PFSK-1 (cell line): ENCODE results near the gene TNS1.

Experiments
- FOXP2 ChIP-seq: optimal IDR thresholded peaks from 2 replicates; pipeline ENCODE3; 2011; ENCODE audit warnings: borderline replicate concordance, control low read depth, inconsistent platforms; ENCODE audit not compliant: insufficient read depth; ENCODE audit errors: extremely low read length, extremely low read depth
- POLR2AphosphoS5 ChIP-seq: IDR thresholded peaks from 2 replicates; pipeline ENCODE4 v1.6.1; 2012; ENCODE audit warnings: low read depth, mild to moderate bottlenecking, control low read depth, low read length, moderate library complexity
- SIN3A ChIP-seq: IDR thresholded peaks from 2 replicates; pipeline ENCODE4 v1.6.1; 2012; ENCODE audit warnings: mild to moderate bottlenecking, low read length, moderate library complexity, borderline replicate concordance; ENCODE audit not compliant: insufficient read depth
- TAF1 ChIP-seq: IDR thresholded peaks from 2 replicates; pipeline ENCODE4 v1.6.1; 2012; ENCODE audit warnings: low read length, control low read depth, borderline replicate concordance; ENCODE audit not compliant: insufficient read depth
- TF ChIP-seq, protein P1 (sequence below), 2 experiments: IDR thresholded peaks; 2 replicates each; pipeline versions ENCODE4 v1.6.1 to v1.8.0; 2011 to 2012; ENCODE audit warnings: low read depth in 2 of 2, low read length in 2 of 2, control low read depth in 1 of 2, inconsistent platforms in 1 of 2, mild to moderate bottlenecking in 1 of 2, moderate library complexity in 1 of 2; ENCODE audit not compliant: insufficient read depth in 1 of 2

TNS1 gene

DNA sequence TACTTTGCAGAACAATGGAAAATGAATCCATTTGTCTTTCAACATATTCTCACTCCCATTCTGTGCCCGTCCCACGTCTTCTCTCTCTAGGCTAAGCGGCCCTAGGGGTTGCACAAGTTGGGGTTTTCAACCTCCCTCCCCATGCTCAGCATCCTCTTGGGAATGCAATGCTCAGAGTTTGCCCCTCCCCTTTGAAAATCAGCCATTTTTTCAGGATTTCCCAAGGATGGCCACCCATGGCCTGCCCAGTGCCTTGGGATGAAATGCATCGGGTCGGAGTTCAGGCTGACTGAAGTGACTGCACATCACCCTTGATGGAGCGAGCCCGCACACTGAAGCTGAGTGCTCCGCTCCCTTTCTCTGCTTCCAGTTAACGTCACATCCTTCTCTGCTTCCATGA lies 87.9 kb downstream of the TNS1 start:
- TF ChIP-seq FOXP2 (no peak), TAF1 (no peak), SIN3A (no peak), POLR2AphosphoS5 (no peak)
- TF ChIP-seq, protein P1, sequence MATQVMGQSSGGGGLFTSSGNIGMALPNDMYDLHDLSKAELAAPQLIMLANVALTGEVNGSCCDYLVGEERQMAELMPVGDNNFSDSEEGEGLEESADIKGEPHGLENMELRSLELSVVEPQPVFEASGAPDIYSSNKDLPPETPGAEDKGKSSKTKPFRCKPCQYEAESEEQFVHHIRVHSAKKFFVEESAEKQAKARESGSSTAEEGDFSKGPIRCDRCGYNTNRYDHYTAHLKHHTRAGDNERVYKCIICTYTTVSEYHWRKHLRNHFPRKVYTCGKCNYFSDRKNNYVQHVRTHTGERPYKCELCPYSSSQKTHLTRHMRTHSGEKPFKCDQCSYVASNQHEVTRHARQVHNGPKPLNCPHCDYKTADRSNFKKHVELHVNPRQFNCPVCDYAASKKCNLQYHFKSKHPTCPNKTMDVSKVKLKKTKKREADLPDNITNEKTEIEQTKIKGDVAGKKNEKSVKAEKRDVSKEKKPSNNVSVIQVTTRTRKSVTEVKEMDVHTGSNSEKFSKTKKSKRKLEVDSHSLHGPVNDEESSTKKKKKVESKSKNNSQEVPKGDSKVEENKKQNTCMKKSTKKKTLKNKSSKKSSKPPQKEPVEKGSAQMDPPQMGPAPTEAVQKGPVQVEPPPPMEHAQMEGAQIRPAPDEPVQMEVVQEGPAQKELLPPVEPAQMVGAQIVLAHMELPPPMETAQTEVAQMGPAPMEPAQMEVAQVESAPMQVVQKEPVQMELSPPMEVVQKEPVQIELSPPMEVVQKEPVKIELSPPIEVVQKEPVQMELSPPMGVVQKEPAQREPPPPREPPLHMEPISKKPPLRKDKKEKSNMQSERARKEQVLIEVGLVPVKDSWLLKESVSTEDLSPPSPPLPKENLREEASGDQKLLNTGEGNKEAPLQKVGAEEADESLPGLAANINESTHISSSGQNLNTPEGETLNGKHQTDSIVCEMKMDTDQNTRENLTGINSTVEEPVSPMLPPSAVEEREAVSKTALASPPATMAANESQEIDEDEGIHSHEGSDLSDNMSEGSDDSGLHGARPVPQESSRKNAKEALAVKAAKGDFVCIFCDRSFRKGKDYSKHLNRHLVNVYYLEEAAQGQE (IDR thresholded peaks at IDR 0.05; ENCODE audit: insufficient read depth in 1 of 2, low read depth in 2 of 2, low read length in 2 of 2): no peak

DNA sequence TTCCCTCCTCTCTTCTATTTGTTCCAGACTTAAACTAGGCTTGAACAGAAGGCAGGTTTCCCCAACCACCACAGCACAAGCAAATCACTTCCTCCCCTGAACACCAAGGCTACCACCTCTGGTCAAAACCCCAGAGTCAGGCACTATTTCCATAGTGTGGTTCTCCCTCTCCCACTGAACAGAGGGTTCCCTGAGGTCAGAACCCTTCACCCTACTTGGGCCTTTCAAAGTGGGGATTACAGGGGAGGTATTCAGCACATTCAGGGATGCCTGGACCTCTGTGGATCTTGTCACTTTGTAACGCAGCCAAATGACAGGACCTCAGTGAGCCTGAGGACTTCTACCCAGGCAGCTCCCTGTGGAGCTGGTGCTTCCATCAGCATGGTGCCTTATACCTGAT lies 88.7 kb downstream of the TNS1 start:
- no peak for TF ChIP-seq SIN3A
- TF ChIP-seq, protein P1 (IDR thresholded peaks at IDR 0.05; ENCODE audit: insufficient read depth in 1 of 2, low read depth in 2 of 2, low read length in 2 of 2): no peak
- TF ChIP-seq TAF1: no peak

DNA sequence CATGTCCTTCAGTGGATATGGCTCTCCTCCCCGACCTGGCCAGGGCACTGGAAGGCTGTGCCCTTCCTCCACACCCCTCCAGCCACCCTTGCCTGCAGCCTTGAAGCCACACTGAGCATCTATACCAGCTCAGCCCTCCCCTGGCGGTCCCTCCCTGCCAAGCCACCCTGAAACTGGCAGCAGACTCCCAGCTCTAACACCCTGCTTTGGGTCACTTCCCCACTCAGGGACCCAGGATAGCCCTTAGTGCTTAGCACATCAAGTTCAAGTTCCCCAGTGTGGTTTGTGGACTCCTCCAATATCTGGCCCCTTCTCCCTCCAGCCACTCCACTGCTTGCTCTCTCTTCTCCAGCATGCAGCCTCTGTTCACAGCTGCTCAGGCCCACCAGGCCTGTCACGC lies 89.4 kb downstream of the TNS1 start:
- TF ChIP-seq, protein P1 (IDR thresholded peaks at IDR 0.05; ENCODE audit: insufficient read depth in 1 of 2, low read depth in 2 of 2, low read length in 2 of 2): no peak
- TF ChIP-seq POLR2AphosphoS5 (no peak), FOXP2 (no peak), SIN3A (no peak), TAF1 (no peak)

DNA sequence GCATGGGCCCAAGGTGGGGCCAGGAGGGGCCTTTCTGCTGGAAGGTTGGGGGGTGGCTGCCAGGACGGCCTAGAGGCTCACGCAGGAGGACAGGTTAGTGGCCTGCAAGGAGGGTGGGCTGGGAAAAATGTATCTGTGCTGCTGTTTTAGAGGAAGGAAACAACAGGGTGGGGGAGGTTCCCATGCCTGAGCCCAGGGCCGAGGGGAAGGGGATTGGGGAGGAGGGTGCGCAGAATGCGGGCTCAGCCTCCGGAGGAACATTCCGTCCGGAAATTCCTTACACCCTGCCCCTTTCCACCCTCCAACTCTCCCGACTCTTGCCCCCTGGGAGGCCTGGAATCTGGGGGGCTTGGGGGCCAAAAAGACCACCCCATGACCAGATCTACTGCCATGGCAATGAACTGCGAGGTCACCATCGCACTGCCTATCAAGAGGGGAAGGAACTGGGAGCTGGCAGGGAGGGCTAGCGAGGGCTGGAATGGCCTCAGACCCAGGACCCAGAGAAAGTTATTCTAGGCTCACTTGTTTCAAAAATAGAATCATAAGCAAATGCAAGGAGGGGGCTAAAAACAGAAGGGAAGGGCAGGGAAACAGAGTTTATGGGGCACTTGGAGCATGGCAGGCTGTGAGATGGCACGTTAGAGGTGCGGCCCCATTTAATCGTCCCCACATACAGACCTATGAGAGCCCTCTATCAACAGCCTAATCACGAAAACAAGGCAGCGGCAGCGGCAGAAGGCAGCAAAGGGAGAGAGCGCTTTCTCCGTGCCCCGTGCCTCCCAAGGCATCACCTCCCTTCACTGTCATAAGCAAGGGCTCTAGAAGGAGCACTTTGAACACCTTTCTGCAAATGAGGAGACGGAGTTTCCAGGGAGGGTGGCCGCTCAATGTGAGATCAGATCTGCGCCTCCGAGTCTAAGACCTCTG lies 90.4 kb downstream of the TNS1 start:
- TF ChIP-seq, protein P1 (IDR thresholded peaks at IDR 0.05; ENCODE audit: insufficient read depth in 1 of 2, low read depth in 2 of 2, low read length in 2 of 2): no peak
- TF ChIP-seq POLR2AphosphoS5 (no peak), SIN3A (no peak), TAF1 (no peak), FOXP2 (no peak)
